Right atrium auricular region (tissue), 2 donors: ENCODE measurements around the gene CPT1B. TPM values are rescaled to one million over a fixed set of nuclear protein-coding genes. Genes with fewer than 3 reads are reported as not detected.

ENCODE experiments used
- DNase-seq: peaks from one replicate; pipeline ENCODE4 v3.0.0-alpha.2; 2019; ENCODE audit warnings: low spot score
- H3K27ac ChIP-seq, 2 donors: fragments of 200-600 bp; sonication (generic); 1 replicate in 1 of 2; 2 replicates in 1 of 2; pipeline ENCODE4 v1.5.1; 2016 to 2019
- H3K27me3 ChIP-seq, 2 donors: fragments of 200-600 bp; sonication (generic); one replicate each; pipeline versions ENCODE4 v1.5.1 to v1.6.0; 2017 to 2019
- H3K36me3 ChIP-seq: fragments of 200-600 bp; sonication (generic); one replicate; pipeline ENCODE4 v1.5.1; 2016
- H3K4me1 ChIP-seq, 2 donors: fragments of 200-600 bp; sonication (generic); one replicate each; pipeline versions ENCODE4 v1.5.1 to v1.6.0; 2017 to 2019
- H3K4me3 ChIP-seq, 2 donors: fragments of 200-600 bp; sonication (generic); 1 replicate in 1 of 2; 2 replicates in 1 of 2; pipeline ENCODE4 v1.5.1; 2017 to 2019; ENCODE audit warnings: mild to moderate bottlenecking in 1 of 2, moderate library complexity in 1 of 2
- H3K9me3 ChIP-seq, 2 donors: fragments of 200-600 bp; sonication (generic); one replicate each; pipeline ENCODE4 v1.5.1; 2019
- CTCF ChIP-seq, 2 donors: fragments of 200-600 bp; sonication (generic); IDR thresholded peaks; one replicate each; pipeline ENCODE4 v1.5.1; 2019; ENCODE audit warnings: antibody characterized with exemption in 2 of 2
- total RNA-seq, 2 donors: library from RNA; depleted of rRNA; stranded (reverse); fragments of >200 nt; gene quantifications; one replicate each; pipeline ENCODE4 v1.1.0, GENCODE V29; 2016

Gene CPT1B
- total RNA-seq, 2 donors from 2014 or later: 184 to 281 TPM

- Histone ChIP-seq H3K9me3 (no peaks in the 10 kb centered on the region), H3K4me3 (no peak overlapping the region), H3K4me1 (peaks cover 0 to 10% of the 10 kb centered on the region in 2 donors), H3K36me3 (no peaks in the 10 kb centered on the region), H3K27ac (no peak overlapping the region), H3K27me3 (no peaks in the 10 kb centered on the region)
- no peak for DNase-seq
- TF ChIP-seq CTCF (IDR thresholded peaks at IDR 0.05): no peak
Measured at GRCh38 chr22:50560034-50560433, 18.2 kb downstream of the CPT1B start.

DNA sequence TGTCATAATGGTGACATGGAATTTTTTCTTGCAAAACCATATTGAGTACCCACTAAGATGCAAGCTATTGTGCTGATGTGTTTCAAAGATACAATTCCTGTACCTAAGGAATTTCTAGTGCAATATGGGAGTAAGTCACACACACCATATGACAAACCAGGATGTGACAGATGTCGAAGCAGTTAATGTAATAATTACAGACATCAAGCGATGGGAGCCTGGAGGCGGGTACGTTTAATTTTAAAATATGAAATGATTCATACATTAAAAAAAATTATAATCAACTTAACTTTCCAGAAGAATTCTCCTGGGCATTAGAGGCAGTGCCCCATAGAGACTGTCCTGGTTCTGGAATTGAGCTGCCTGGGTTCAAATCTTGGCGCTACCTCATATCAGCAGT lies 21.5 kb downstream of the CPT1B start:
- TF ChIP-seq CTCF (IDR thresholded peaks at IDR 0.05): no peak
- no peak overlapping the region for H3K4me3 ChIP-seq
- no peaks in the 10 kb centered on the region for H3K9me3 ChIP-seq
- H3K4me1 ChIP-seq: no peaks in the 10 kb centered on the region
- no peak overlapping the region for H3K27ac ChIP-seq
- DNase-seq: no peak
- H3K27me3 ChIP-seq: no peaks in the 10 kb centered on the region
- no peaks in the 10 kb centered on the region for H3K36me3 ChIP-seq

GRCh38 chr22:50553310-50553709 lies 24.9 kb downstream of the CPT1B start:
- H3K4me3 ChIP-seq: no peak overlapping the region
- peaks cover 7 to 9% of the 10 kb centered on the region in 2 donors for H3K27me3 ChIP-seq
- TF ChIP-seq CTCF (IDR thresholded peaks at IDR 0.05): no peak
- no peaks in the 10 kb centered on the region for H3K36me3 ChIP-seq
- no peaks in the 10 kb centered on the region for H3K9me3 ChIP-seq
- peaks cover 0 to 8% of the 10 kb centered on the region in 2 donors for H3K4me1 ChIP-seq
- no peak overlapping the region for H3K27ac ChIP-seq
- DNase-seq: no peak

DNA sequence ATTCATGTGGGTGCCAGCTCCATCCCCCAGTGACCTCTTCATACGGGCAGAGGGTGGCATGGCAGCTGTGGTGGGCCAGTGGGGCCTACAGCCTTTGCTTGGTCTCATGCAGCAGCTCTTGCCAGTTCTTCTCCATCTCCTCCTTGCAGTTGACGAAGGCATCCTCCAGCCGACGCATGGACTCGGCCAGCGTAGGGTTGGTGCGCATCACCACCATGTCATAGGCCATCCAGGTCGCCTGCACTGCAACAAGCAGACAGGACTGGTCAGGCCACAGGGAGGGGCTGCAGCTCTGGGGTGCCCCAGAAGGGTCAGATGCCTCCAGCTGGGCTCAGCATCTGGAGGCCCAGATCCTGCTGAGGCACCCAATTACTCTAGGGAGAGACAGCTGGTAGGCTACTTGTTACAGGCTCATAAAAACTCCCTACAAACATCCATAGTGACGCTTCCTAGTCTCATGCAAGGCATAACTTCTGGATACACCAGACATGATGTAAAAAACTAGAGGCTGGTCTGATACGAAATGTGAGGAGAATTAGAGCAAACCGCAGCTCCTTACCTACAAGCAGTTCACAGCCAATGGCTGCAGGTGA lies 27.0 kb downstream of the CPT1B start:
- Histone ChIP-seq H3K27me3 (peaks cover 8 to 19% of the 10 kb centered on the region in 2 donors), H3K4me3 (no peak overlapping the region), H3K36me3 (no peaks in the 10 kb centered on the region), H3K27ac (no peak overlapping the region), H3K9me3 (no peaks in the 10 kb centered on the region), H3K4me1 (peaks cover 0 to 12% of the 10 kb centered on the region in 2 donors)
- no peak for DNase-seq
- no peak for TF ChIP-seq CTCF (IDR thresholded peaks at IDR 0.05)

GRCh38 chr22:50550395-50550794 lies 27.8 kb downstream of the CPT1B start:
- no peak for TF ChIP-seq CTCF (IDR thresholded peaks at IDR 0.05)
- DNase-seq: no peak
- H3K9me3 ChIP-seq: no peaks in the 10 kb centered on the region
- H3K4me1 ChIP-seq: peaks cover 0 to 12% of the 10 kb centered on the region in 2 donors
- H3K27ac ChIP-seq: no peak overlapping the region
- H3K27me3 ChIP-seq: peaks cover 8 to 19% of the 10 kb centered on the region in 2 donors
- H3K36me3 ChIP-seq: no peaks in the 10 kb centered on the region
- no peak overlapping the region for H3K4me3 ChIP-seq
